Lower leg skin (tissue), 3 donors: ENCODE measurements around the gene ZBED4.

Experiments
- CTCF ChIP-seq, 3 donors: fragments of 450-650 bp; IDR thresholded peaks; one replicate each; pipeline ENCODE4 v1.5.1; 2016; ENCODE audit warnings: antibody characterized with exemption in 3 of 3, mild to moderate bottlenecking in 3 of 3, moderate library complexity in 2 of 3
- POLR2A ChIP-seq, 2 donors: fragments of 450-650 bp; IDR thresholded peaks; one replicate each; pipeline ENCODE4 v1.6.1; 2016 to 2017; ENCODE audit warnings: antibody characterized with exemption in 2 of 2, mild to moderate bottlenecking in 1 of 2, moderate library complexity in 1 of 2

- TF ChIP-seq CTCF (IDR thresholded peaks at IDR 0.05) (no peak), POLR2A (IDR thresholded peaks at IDR 0.05) (no peak)
Observed at GRCh38 chr22:49897015-49897684, 43.5 kb downstream of the ZBED4 start.
